ENCODE results near the gene PKIG. TPM values are rescaled to one million over a fixed set of nuclear protein-coding genes. Genes with fewer than 3 reads are reported as not detected.

Gene PKIG
- total and polyA plus RNA-seq, 2 of the 8 experiments (the other 6 are each of a cell fraction or from before 2014, with no cell fraction given): 26.7 to 34.3 TPM

DNA sequence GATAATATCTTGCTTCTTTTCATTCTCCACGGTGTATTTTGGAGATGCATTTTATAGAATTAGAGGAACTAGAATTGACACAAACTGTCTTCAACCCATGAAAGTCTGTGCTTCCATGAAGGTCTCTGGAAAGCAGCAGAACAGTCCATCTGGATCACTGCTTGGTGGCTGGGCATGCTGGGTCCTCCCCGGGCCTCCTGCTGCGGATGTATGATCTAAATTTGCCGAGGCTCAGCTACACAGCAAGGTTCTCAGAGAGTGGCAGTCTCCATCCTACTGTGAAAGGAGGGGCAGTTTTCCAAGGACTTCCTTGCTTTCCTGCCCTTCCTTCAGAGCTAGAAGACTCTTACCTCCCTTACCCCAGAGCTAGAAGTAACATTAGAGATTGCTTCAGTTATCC is 15.1 kb downstream of the PKIG start:
- WGBS, 2 experiments (ENCODE audit: extremely low coverage in 1 of 2, insufficient coverage in 1 of 2, insufficient read length in 1 of 2, insufficient replicate concordance in 2 of 2, low coverage in 1 of 2, low lambda C conversion rate in 2 of 2, missing lambda C conversion rate in 1 of 2): 96% methylated on average over 4 of the region's 4 CpGs; no CpG with 5 or more reads in 1 of the 2 experiments
- no peak for TF ChIP-seq CBX8 (IDR thresholded peaks at IDR 0.05; ENCODE audit: borderline replicate concordance, low read depth, low read length)
- Histone ChIP-seq H2BK12ac (ENCODE audit: low read depth, low read length) (no peak overlapping the region), H3K4me3 (ENCODE audit: extremely low read depth in 1 of 4, insufficient read depth in 2 of 4, low read depth in 3 of 4, low read length in 4 of 4) (no peak overlapping the region), H2BK15ac (ENCODE audit: low read length) (no peak overlapping the region), H3K4me1 (replicated peaks in 1 of 4; ENCODE audit: control insufficient read depth in 3 of 4, insufficient read depth in 4 of 4, low read length in 3 of 4) (peaks cover 12 to 24% (median 17%) of the 10 kb centered on the region in 4 experiments), H4K20me1 (replicated peaks in 1 of 2; ENCODE audit: control insufficient read depth in 1 of 2, insufficient read depth in 2 of 2, low read length in 2 of 2) (no peaks in the 10 kb centered on the region), H3K18ac (ENCODE audit: extremely low read depth, low read length) (peak overlapping the region; percentile 1; the same call in 1 of the 2 replicates), H4K8ac (ENCODE audit: extremely low read depth, insufficient read depth, low read length) (no peak overlapping the region), H3K27me3 (replicated peaks in 1 of 4; ENCODE audit: control insufficient read depth in 3 of 4, extremely low read depth in 1 of 4, insufficient read depth in 3 of 4, low read length in 3 of 4) (no peaks in the 10 kb centered on the region; a peak in 1 of 7 replicates), H2AFZ (ENCODE audit: low read length) (no peak overlapping the region), H3K4me2 (ENCODE audit: insufficient read depth in 1 of 2, low read depth in 2 of 2, low read length in 2 of 2) (no peak overlapping the region; a peak in 2 of 4 replicates), H3K79me2 (ENCODE audit: control insufficient read depth in 1 of 2, insufficient read depth in 2 of 2, low read length in 2 of 2) (no peaks in the 10 kb centered on the region), H3K56ac (replicated peaks; ENCODE audit: insufficient read length, low read depth, low read length) (no peak overlapping the region), H3K79me1 (ENCODE audit: low read depth, low read length) (no peaks in the 10 kb centered on the region), H3K9me3 (ENCODE audit: insufficient read depth in 2 of 2, low read depth in 1 of 2, low read length in 1 of 2) (no peaks in the 10 kb centered on the region), H2BK20ac (ENCODE audit: low read length) (no peak overlapping the region), H3K36me3 (ENCODE audit: control insufficient read depth in 2 of 4, insufficient read depth in 4 of 4, low read length in 3 of 4) (no peaks in the 10 kb centered on the region), H3K9ac (replicated peaks in 1 of 4; ENCODE audit: extremely low read depth in 1 of 4, low read depth in 3 of 4, low read length in 3 of 4) (no peak overlapping the region), H2BK5ac (ENCODE audit: low read depth, low read length) (no peak overlapping the region), H3K23me2 (ENCODE audit: low read depth, low read length) (no peaks in the 10 kb centered on the region; the same call in 1 of the 2 replicates), H4K91ac (replicated peaks; ENCODE audit: insufficient read length, low read length) (no peak overlapping the region), H3K4ac (replicated peaks; ENCODE audit: insufficient read length, low read depth, low read length) (no peak overlapping the region), H2BK120ac (replicated peaks; ENCODE audit: low read depth, low read length) (no peak overlapping the region), H3K14ac (ENCODE audit: insufficient read length) (no peak overlapping the region), H4K5ac (ENCODE audit: insufficient read length, low read depth, low read length) (no peak overlapping the region), H3K23ac (ENCODE audit: insufficient read length) (no peak overlapping the region), H2AK5ac (ENCODE audit: low read depth, low read length) (no peak overlapping the region), H3K27ac (ENCODE audit: low read depth, low read length) (no peak overlapping the region)
- DNase-seq (ENCODE audit: low read depth in 1 of 2, low spot score in 2 of 2) (no peak), FAIRE-seq (no peak)
- ChIA-PET CTCF (ENCODE audit: partially characterized antibody) (interaction anchor here (1.0 to 2.6 kb wide), 11 partner anchors 11 to 380 kb away, joined by 3 to 31 read pairs (median 6); no protein-coding TSS in a partner anchor), POLR2A (ENCODE audit: partially characterized antibody) (interaction anchor here (0.7 to 1.3 kb wide), 3 partner anchors 12 to 147 kb away, joined by 3 to 5 read pairs (median 4); no protein-coding TSS in a partner anchor)
